AG04449 (cell line): Measurements from ENCODE around the gene EEFSEC.

Experiments used
- CTCF ChIA-PET: fragments of 350-600 bp; formaldehyde crosslinking; extraction: SDS; loops from one replicate; lab custom pipeline; 2021; ENCODE audit warnings: antibody characterized with exemption; lab: Yijun Ruan, JAX
- POLR2A ChIA-PET: fragments of 400-600, 350-600 bp; formaldehyde crosslinking; extraction: SDS; loops from one replicate; lab custom pipeline; 2020; ENCODE audit warnings: antibody characterized with exemption, inconsistent platforms; lab: Yijun Ruan, JAX
- DNase-seq: peaks from one replicate; pipeline ENCODE4 v3.0.0-alpha.2; 2010; ENCODE audit warnings: low read depth, low spot score
- H3K4me3 ChIP-seq: 2 replicates; pipeline ENCODE4 v1.5.1; 2011; ENCODE audit warnings: low read depth, mild to moderate bottlenecking, control low read depth, low read length
- TF ChIP-seq, protein P1 (sequence below): IDR thresholded peaks from one replicate; pipeline ENCODE4 v1.5.1; 2011; ENCODE audit warnings: mild to moderate bottlenecking, moderate library complexity, low read length, control low read depth, inconsistent platforms; ENCODE audit not compliant: insufficient read depth; ENCODE audit errors: missing control alignments

The EEFSEC gene

DNA sequence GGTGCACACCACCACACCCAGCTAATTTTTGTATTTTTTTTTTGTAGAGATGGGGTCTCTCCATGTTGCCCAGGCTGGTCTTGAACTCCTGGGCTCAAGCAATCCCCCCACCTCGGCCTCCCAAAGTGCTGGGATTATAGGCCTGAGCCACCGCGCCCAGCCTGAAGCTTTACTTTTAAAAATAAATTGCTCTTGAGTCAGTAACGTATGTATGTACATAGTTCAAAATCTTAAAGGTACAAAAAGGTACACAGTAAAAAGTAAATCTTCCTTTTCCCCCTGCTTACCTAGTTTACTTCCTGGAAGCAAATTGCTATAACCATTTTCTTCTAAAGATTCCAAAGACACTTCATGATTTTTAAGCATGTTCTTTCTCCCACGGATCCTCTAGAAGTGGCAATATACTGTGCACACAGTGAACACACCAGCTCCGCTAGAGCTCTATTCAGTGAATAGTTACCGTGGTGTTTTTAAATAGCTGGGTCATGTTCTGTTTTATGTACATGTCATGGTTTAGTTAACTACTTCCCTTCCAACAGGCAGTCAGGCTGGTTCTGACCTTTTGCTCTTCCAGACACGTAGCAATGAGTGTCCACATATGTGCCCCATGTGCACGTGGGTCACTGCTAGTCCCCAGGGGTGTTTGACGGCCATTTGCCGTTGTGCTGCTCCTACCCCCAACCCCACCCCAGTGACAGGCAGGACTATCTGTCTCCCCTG is 82.1 kb downstream of the EEFSEC start:
- H3K4me3 ChIP-seq: no peak overlapping the region
- DNase-seq: no peak
- ChIA-PET POLR2A (no interaction called here), CTCF (interaction anchor here (9.4 kb wide), 1 partner anchor 11 kb away, joined by 68 read pairs; no protein-coding TSS in a partner anchor)
- TF ChIP-seq, protein P1, sequence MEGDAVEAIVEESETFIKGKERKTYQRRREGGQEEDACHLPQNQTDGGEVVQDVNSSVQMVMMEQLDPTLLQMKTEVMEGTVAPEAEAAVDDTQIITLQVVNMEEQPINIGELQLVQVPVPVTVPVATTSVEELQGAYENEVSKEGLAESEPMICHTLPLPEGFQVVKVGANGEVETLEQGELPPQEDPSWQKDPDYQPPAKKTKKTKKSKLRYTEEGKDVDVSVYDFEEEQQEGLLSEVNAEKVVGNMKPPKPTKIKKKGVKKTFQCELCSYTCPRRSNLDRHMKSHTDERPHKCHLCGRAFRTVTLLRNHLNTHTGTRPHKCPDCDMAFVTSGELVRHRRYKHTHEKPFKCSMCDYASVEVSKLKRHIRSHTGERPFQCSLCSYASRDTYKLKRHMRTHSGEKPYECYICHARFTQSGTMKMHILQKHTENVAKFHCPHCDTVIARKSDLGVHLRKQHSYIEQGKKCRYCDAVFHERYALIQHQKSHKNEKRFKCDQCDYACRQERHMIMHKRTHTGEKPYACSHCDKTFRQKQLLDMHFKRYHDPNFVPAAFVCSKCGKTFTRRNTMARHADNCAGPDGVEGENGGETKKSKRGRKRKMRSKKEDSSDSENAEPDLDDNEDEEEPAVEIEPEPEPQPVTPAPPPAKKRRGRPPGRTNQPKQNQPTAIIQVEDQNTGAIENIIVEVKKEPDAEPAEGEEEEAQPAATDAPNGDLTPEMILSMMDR: no peak

DNA sequence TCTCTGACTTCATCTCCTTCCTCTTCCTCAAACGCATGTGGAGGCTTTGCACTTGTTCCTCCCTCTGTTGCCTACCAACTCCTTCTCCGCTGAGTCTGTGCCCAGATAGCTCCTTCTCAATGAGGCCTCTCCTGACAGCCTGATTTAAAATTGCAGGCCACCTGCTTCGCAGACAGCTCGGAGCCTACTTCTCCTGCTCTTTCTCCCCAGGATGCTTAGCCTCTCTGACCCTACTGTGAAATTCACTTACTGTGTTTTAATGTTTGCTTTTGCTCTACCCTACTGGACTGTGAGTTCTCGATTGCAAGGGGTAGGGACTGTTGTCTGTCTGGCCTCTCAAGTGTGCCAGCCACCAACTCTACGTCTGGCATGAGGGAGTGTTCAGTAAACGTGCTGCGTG is 83.4 kb downstream of the EEFSEC start:
- CTCF ChIA-PET: interaction anchor here (1.1 to 9.4 kb wide), 3 partner anchors 12 to 22 kb away, joined by 3 to 68 read pairs (median 4); no protein-coding TSS in a partner anchor
- TF ChIP-seq, protein P1: no peak

DNA sequence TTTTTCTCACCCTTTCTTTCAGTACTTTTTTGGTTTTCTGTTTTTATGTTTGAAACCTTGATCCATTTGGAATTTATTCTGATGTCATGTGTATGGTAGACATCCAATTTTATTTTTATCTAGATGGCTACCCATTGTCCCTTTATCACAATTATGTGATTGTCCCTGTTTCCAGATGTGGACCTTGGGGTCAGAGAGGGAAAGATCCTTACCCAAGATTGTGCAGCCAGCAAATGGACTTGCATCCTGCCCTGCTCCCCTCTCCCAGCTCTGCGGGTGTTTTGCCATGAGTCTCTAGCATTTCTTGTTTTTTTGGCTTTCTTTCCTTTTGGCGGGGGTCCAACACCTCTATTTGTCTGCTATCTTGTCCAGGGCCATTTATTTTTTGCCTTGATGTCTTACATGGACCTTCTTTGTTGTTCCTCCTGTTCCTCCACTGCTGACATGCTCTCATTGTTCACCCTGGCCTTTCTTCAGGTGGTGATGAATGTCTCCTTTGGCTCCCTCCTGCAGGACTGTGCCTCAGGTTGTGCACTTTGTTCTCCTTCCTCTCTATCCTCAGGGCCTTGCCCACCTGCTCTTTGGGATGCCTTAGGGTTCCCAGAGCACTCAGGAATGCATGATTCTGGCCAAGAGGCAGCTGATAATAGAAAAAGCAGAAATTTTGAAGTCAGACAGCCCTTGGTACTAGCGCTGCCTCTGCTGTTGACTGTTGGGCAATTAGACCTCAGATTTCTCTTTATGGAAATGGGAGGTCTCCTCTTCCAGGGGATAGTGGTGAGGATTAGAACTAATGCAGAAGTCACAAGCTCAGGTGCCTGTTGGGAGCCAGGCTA is 84.3 kb downstream of the EEFSEC start:
- CTCF ChIA-PET: interaction anchor here (1.1 to 9.4 kb wide), 3 partner anchors 13 to 21 kb away, joined by 3 to 68 read pairs (median 4); no protein-coding TSS in a partner anchor
- no peak for DNase-seq
- POLR2A ChIA-PET: no interaction called here
- H3K4me3 ChIP-seq: no peak overlapping the region
- TF ChIP-seq, protein P1: no peak

More for the DNA sequence above, 83.4 kb downstream of the EEFSEC start:
- DNase-seq: no peak
- POLR2A ChIA-PET: no interaction called here
- H3K4me3 ChIP-seq: no peak overlapping the region

GRCh38 chr3:128238184-128238489 is 84.9 kb downstream of the EEFSEC start:
- TF ChIP-seq, protein P1: no peak

DNA sequence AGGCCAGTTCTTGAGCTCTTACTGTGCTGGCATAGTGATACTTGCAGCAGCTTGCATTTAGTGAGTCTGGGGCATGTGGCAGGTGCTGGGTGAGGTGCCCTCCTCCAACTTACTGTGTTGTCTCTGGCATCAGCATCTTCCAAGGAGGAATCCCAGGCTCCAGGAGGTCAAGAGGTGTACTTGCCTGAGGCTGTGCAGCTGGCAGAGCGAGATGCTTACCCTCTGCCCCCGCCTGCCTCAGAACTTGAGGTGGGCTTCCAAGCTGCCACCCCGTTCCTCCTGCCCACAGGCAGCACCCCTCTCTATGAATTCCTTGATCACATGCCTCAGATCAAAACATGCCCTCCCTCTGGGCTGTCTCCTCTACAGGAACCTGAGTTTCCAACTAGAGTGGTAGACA is 86.0 kb downstream of the EEFSEC start:
- no peak overlapping the region for H3K4me3 ChIP-seq
- POLR2A ChIA-PET: no interaction called here
- TF ChIP-seq, protein P1: no peak
- DNase-seq: no peak
- CTCF ChIA-PET: interaction anchor here (9.4 kb wide), 1 partner anchor 15 kb away, joined by 68 read pairs; no protein-coding TSS in a partner anchor

More at GRCh38 chr3:128238184-128238489, 84.9 kb downstream of the EEFSEC start:
- DNase-seq: no peak
- ChIA-PET POLR2A (no interaction called here), CTCF (interaction anchor here (9.4 kb wide), 1 partner anchor 13 kb away, joined by 68 read pairs; no protein-coding TSS in a partner anchor)
- no peak overlapping the region for H3K4me3 ChIP-seq

DNA sequence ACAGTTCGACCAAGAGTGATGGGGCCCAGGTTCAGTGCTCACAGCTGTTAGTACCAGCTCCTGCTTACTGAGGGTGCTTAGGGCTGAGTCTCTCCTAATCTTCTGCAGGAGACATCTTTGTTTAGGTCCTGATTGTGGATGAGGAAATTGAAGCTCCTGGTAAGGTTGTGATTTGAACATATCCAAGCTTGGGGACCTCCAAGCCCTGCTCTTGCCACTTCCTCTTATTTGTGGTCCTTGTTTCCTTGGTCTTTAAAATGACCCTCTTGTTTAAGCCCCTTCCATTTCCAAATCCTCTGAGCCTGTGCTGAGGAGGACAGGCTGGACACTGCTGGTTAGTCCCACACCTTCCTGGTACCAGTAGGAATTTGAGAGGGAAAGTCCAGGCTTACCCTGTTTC is 87.0 kb downstream of the EEFSEC start:
- CTCF ChIA-PET: interaction anchor here (9.4 kb wide), 1 partner anchor 15 kb away, joined by 68 read pairs; no protein-coding TSS in a partner anchor
- DNase-seq: no peak
- TF ChIP-seq, protein P1: no peak
- POLR2A ChIA-PET: no interaction called here
- no peak overlapping the region for H3K4me3 ChIP-seq
